Measurements from ENCODE around the gene XRCC1. TPM values are rescaled to one million over a fixed set of nuclear protein-coding genes. Genes with fewer than 3 reads are reported as not detected.

Gene XRCC1
- total RNA-seq, 1 donor from 2014 or later: 14.6 TPM

DNA sequence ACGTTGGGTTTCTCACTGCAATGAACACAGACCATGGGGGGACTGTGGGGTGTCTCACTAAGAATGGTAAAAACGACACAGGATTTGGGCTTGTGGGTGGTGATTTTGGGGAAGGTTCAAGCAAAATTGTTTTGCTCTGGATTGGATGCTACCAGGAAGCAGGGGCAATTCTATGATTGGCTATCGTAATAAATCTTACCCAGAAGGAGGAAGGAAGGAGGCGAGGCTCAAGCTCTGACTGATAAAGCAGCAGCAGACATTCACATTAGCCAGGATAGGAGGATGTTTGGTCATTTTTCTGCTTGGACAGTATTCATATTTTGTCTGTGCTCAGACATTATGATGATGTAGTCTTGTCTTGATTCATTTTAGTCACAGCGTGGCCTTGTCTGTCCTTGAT, 22.5 kb upstream of the XRCC1 start:
- H4K20me1 ChIP-seq (ENCODE audit: insufficient read depth, low read length): peaks cover 23% of the 10 kb centered on the region
- peaks cover 63% of the 10 kb centered on the region for H3K79me2 ChIP-seq (ENCODE audit: insufficient read depth, low read length)
- TF ChIP-seq EZH2 (IDR thresholded peaks at IDR 0.05; ENCODE audit: insufficient read depth, low read length) (no peak), CTCF (IDR thresholded peaks at IDR 0.05; ENCODE audit: insufficient read depth, low read depth, low read length) (no peak)
- H3K4me3 ChIP-seq (ENCODE audit: insufficient read depth, low read depth, low read length): peak overlapping the region; percentile 85
- H3K27me3 ChIP-seq (ENCODE audit: insufficient read depth, low read length): no peaks in the 10 kb centered on the region
- Mint-ChIP-seq H3K4me1 (ENCODE audit: low read depth, unreplicated experiment) (peaks cover 20% of the 10 kb centered on the region), H3K27ac (ENCODE audit: unreplicated experiment) (no peak overlapping the region), H3K27me3 (ENCODE audit: low read depth, unreplicated experiment) (no peaks in the 10 kb centered on the region), H3K9me3 (ENCODE audit: unreplicated experiment) (no peaks in the 10 kb centered on the region), H3K4me3 (ENCODE audit: unreplicated experiment) (peak overlapping the region; percentile 100), H3K36me3 (ENCODE audit: low read depth, unreplicated experiment) (peaks cover 2% of the 10 kb centered on the region)
- peak overlapping the region; percentile 97 for H3K9ac ChIP-seq (ENCODE audit: low read length)
- no peak overlapping the region for H3K27ac ChIP-seq (ENCODE audit: low read depth, low read length)
- no peaks in the 10 kb centered on the region for H3K36me3 ChIP-seq (ENCODE audit: insufficient read depth, low read length)
- H2AFZ ChIP-seq (ENCODE audit: low read depth, low read length): no peak overlapping the region
- H3K4me1 ChIP-seq (ENCODE audit: insufficient read depth, low read length): peaks cover 28% of the 10 kb centered on the region
- H3K4me2 ChIP-seq (ENCODE audit: low read length): peak overlapping the region; percentile 94
- DNase-seq (ENCODE audit: low read depth) (no peak), FAIRE-seq (no peak)
- no peaks in the 10 kb centered on the region for H3K9me3 ChIP-seq (ENCODE audit: insufficient read depth, low read depth, low read length)

- Mint-ChIP-seq H3K4me1 (ENCODE audit: low read depth, unreplicated experiment) (peaks cover 20% of the 10 kb centered on the region), H3K4me3 (ENCODE audit: unreplicated experiment) (peak overlapping the region; percentile 100), H3K36me3 (ENCODE audit: low read depth, unreplicated experiment) (peaks cover 5% of the 10 kb centered on the region), H3K27me3 (ENCODE audit: low read depth, unreplicated experiment) (no peaks in the 10 kb centered on the region), H3K9me3 (ENCODE audit: unreplicated experiment) (no peaks in the 10 kb centered on the region), H3K27ac (ENCODE audit: unreplicated experiment) (peak overlapping the region; percentile 100)
- no peak for DNase-seq (ENCODE audit: low read depth)
- Histone ChIP-seq H3K4me2 (ENCODE audit: low read length) (peak overlapping the region; percentile 94), H3K4me1 (ENCODE audit: insufficient read depth, low read length) (peaks cover 28% of the 10 kb centered on the region), H4K20me1 (ENCODE audit: insufficient read depth, low read length) (peaks cover 19% of the 10 kb centered on the region), H3K9ac (ENCODE audit: low read length) (peak overlapping the region; percentile 97), H2AFZ (ENCODE audit: low read depth, low read length) (peak overlapping the region; percentile 94), H3K4me3 (ENCODE audit: insufficient read depth, low read depth, low read length) (peak overlapping the region; percentile 85), H3K79me2 (ENCODE audit: insufficient read depth, low read length) (peaks cover 70% of the 10 kb centered on the region), H3K27me3 (ENCODE audit: insufficient read depth, low read length) (no peaks in the 10 kb centered on the region), H3K27ac (ENCODE audit: low read depth, low read length) (peak overlapping the region; percentile 99), H3K9me3 (ENCODE audit: insufficient read depth, low read depth, low read length) (no peaks in the 10 kb centered on the region), H3K36me3 (ENCODE audit: insufficient read depth, low read length) (peaks cover 3% of the 10 kb centered on the region)
- no peak for FAIRE-seq
- no peak for TF ChIP-seq CTCF (IDR thresholded peaks at IDR 0.05; ENCODE audit: insufficient read depth, low read depth, low read length)
- no peak for TF ChIP-seq EZH2 (IDR thresholded peaks at IDR 0.05; ENCODE audit: insufficient read depth, low read length)
These were observed 21.6 kb upstream of the XRCC1 start for GRCh38 chr19:43596842-43597461.
